Neural cell (in vitro differentiated cells): ENCODE data around the gene GADD45A. TPM values are rescaled to one million over a fixed set of nuclear protein-coding genes. Genes with fewer than 3 reads are reported as not detected.

Experiments
- H2AFZ ChIP-seq: fragments of 200-600, 300-800 bp; sonication (generic), shearing (Covaris generic); 2 replicates; pipeline ENCODE4 v1.6.0; 2014; ENCODE audit warnings: low read depth, mild to moderate bottlenecking, antibody characterized with exemption, low read length, moderate library complexity
- H3F3A ChIP-seq: fragments of 200-600 bp; shearing (Covaris generic); 2 replicates; pipeline ENCODE4 v1.6.1; 2016; ENCODE audit warnings: mild to moderate bottlenecking, moderate library complexity, mixed read lengths, antibody characterized with exemption, low read length; ENCODE audit not compliant: insufficient read depth, poor library complexity, severe bottlenecking
- H3K27ac ChIP-seq: fragments of 200-600, 300-800 bp; sonication (generic), shearing (Covaris generic); 2 replicates; pipeline ENCODE4 v1.5.1; 2014; ENCODE audit warnings: mild to moderate bottlenecking, low read length, moderate library complexity
- H3K27me3 ChIP-seq: fragments of 300-800, 200-600 bp; sonication (generic), shearing (Covaris generic); 2 replicates; pipeline ENCODE4 v1.6.0; 2014; ENCODE audit warnings: mild to moderate bottlenecking, low read depth, low read length, moderate library complexity; ENCODE audit not compliant: insufficient read depth
- H3K36me3 ChIP-seq: fragments of 300-800, 200-600 bp; sonication (generic), shearing (Covaris generic); 2 replicates; pipeline ENCODE4 v1.5.1; 2014; ENCODE audit warnings: mild to moderate bottlenecking, antibody characterized with exemption, low read length, moderate library complexity; ENCODE audit not compliant: insufficient read depth
- H3K4me2 ChIP-seq: fragments of 300-800, 200-600 bp; sonication (generic), shearing (Covaris generic); 2 replicates; pipeline ENCODE4 v1.6.0; 2014; ENCODE audit warnings: mild to moderate bottlenecking, low read length
- H3K4me3 ChIP-seq: fragments of 300-800, 200-600 bp; sonication (generic), shearing (Covaris generic); 2 replicates; pipeline ENCODE4 v1.5.1; 2014; ENCODE audit warnings: mild to moderate bottlenecking, low read length, moderate library complexity
- H3K79me2 ChIP-seq: fragments of 200-600 bp; shearing (Covaris generic); replicated peaks from 2 replicates; pipeline ENCODE4 v1.6.0; 2014; ENCODE audit warnings: mild to moderate bottlenecking, low read length, moderate library complexity; ENCODE audit not compliant: insufficient read depth
- H3K9ac ChIP-seq: fragments of 300-800, 200-600 bp; sonication (generic), shearing (Covaris generic); 2 replicates; pipeline ENCODE4 v1.6.1; 2016; ENCODE audit warnings: mild to moderate bottlenecking, low read length, mixed read lengths
- H3K9me2 ChIP-seq: fragments of 200-600 bp; shearing (Covaris generic); 2 replicates; pipeline ENCODE4 v1.6.1; 2016; ENCODE audit warnings: mild to moderate bottlenecking, low read length, mixed read lengths; ENCODE audit not compliant: insufficient read depth
- H3K9me3 ChIP-seq: fragments of 200-600, 300-800 bp; sonication (generic), shearing (Covaris generic); 2 replicates; pipeline ENCODE4 v1.6.1; 2016; ENCODE audit warnings: mild to moderate bottlenecking, mixed run types, low read length, moderate library complexity, mixed read lengths
- H4K20me1 ChIP-seq: fragments of 200-600 bp; shearing (Covaris generic); 2 replicates; pipeline ENCODE4 v1.6.1; 2016; ENCODE audit warnings: mild to moderate bottlenecking, mixed run types; ENCODE audit not compliant: insufficient read depth
- EP300 ChIP-seq: fragments of 450-650 bp; conservative IDR thresholded peaks from 2 replicates; pipeline ENCODE4 v1.6.1; 2014; ENCODE audit warnings: antibody characterized with exemption, mild to moderate bottlenecking, moderate library complexity; ENCODE audit not compliant: poor library complexity, severe bottlenecking
- EZH2 ChIP-seq: fragments of 200-600, 300-800 bp; shearing (Covaris generic), sonication (generic); IDR thresholded peaks from 2 replicates; pipeline ENCODE4 v1.6.1; 2014; ENCODE audit warnings: antibody characterized with exemption, low read length, borderline replicate concordance, mild to moderate bottlenecking; ENCODE audit not compliant: insufficient read depth, poor library complexity, severe bottlenecking
- MXI1 ChIP-seq: fragments of 450-650 bp; conservative IDR thresholded peaks from 2 replicates; pipeline ENCODE4 v1.6.1; 2014; ENCODE audit warnings: antibody characterized with exemption, mild to moderate bottlenecking; ENCODE audit not compliant: poor library complexity, severe bottlenecking
- POLR2AphosphoS5 ChIP-seq: IDR thresholded peaks from 2 replicates; pipeline ENCODE4 v1.6.1; 2012
- RAD21 ChIP-seq: fragments of 450-650 bp; conservative IDR thresholded peaks from 2 replicates; pipeline ENCODE4 v1.6.1; 2014; ENCODE audit warnings: antibody characterized with exemption, mild to moderate bottlenecking, moderate library complexity
- SMC3 ChIP-seq: fragments of 450-650 bp; conservative IDR thresholded peaks from 2 replicates; pipeline ENCODE4 v1.6.1; 2014; ENCODE audit warnings: antibody characterized with exemption, mild to moderate bottlenecking, moderate library complexity; ENCODE audit not compliant: poor library complexity
- TAF1 ChIP-seq: IDR thresholded peaks from 2 replicates; pipeline ENCODE4 v1.6.1; 2012; ENCODE audit warnings: low read depth
- polyA plus RNA-seq: library from polyadenylated mRNA; depleted of rRNA; stranded (reverse); fragments of >200 nt; gene quantifications from 2 replicates; pipeline ENCODE4 v1.2.3, GENCODE V29; 2014
- TF ChIP-seq, protein P1 (sequence below): IDR thresholded peaks from 2 replicates; pipeline ENCODE4 v1.6.1; 2012; ENCODE audit warnings: borderline replicate concordance
- TF ChIP-seq, protein P2 (sequence below): fragments of 450-650 bp; IDR thresholded peaks from 2 replicates; pipeline ENCODE4 v1.5.1; 2014; ENCODE audit warnings: antibody characterized with exemption, mild to moderate bottlenecking, moderate library complexity; ENCODE audit not compliant: poor library complexity, severe bottlenecking

GADD45A gene
- polyA plus RNA-seq, 1 donor from 2014 or later: 13.7 TPM

DNA sequence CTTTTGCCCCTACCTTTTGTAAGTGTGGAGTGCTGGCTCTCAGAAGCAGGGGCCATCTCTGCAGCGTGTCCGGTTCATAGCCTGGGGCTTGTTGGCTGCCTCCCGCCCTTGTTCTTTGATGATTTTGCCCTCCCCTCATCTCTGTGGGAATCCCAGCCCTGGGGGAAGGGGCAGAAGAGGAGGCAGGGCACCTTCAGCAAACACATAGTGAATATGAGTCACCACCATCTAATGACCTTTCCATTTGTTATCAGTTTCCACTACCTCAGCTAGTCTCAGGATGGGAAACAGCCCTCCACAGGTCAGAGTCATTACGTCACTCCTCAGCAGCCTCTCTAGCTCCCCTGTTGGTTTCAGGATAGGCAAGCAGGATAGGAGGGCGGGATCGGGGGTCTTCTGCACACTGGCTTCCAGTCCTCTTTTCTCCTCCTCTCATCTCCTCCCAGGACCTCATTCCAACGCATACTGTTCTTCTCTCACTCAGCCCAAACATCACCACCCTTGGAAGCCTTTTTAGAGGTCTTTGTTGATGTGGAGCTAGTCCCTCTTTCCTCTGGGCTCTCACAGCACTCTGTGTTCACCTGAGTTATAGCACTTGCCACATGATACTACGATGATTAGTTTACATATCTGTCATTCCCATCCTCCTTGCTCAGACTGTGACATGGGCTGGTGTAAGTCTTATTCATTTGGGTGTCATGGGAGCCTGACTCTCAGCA lies 15.8 kb downstream of the GADD45A start:
- Histone ChIP-seq H3K27ac (peak overlapping the region; percentile 28), H3F3A (no peaks in the 10 kb centered on the region), H3K9me3 (no peaks in the 10 kb centered on the region), H3K4me2 (no peak overlapping the region), H3K27me3 (no peaks in the 10 kb centered on the region), H3K79me2 (no peaks in the 10 kb centered on the region), H3K9me2 (no peaks in the 10 kb centered on the region), H3K9ac (no peak overlapping the region), H2AFZ (no peak overlapping the region), H3K4me3 (peak overlapping the region; percentile 36), H4K20me1 (no peaks in the 10 kb centered on the region), H3K36me3 (no peaks in the 10 kb centered on the region)
- TF ChIP-seq, protein P1, sequence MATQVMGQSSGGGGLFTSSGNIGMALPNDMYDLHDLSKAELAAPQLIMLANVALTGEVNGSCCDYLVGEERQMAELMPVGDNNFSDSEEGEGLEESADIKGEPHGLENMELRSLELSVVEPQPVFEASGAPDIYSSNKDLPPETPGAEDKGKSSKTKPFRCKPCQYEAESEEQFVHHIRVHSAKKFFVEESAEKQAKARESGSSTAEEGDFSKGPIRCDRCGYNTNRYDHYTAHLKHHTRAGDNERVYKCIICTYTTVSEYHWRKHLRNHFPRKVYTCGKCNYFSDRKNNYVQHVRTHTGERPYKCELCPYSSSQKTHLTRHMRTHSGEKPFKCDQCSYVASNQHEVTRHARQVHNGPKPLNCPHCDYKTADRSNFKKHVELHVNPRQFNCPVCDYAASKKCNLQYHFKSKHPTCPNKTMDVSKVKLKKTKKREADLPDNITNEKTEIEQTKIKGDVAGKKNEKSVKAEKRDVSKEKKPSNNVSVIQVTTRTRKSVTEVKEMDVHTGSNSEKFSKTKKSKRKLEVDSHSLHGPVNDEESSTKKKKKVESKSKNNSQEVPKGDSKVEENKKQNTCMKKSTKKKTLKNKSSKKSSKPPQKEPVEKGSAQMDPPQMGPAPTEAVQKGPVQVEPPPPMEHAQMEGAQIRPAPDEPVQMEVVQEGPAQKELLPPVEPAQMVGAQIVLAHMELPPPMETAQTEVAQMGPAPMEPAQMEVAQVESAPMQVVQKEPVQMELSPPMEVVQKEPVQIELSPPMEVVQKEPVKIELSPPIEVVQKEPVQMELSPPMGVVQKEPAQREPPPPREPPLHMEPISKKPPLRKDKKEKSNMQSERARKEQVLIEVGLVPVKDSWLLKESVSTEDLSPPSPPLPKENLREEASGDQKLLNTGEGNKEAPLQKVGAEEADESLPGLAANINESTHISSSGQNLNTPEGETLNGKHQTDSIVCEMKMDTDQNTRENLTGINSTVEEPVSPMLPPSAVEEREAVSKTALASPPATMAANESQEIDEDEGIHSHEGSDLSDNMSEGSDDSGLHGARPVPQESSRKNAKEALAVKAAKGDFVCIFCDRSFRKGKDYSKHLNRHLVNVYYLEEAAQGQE: peak; percentile 48
- TF ChIP-seq POLR2AphosphoS5: peak; percentile 42
- TF ChIP-seq SMC3: no peak
- TF ChIP-seq EP300: no peak
- TF ChIP-seq, protein P2, sequence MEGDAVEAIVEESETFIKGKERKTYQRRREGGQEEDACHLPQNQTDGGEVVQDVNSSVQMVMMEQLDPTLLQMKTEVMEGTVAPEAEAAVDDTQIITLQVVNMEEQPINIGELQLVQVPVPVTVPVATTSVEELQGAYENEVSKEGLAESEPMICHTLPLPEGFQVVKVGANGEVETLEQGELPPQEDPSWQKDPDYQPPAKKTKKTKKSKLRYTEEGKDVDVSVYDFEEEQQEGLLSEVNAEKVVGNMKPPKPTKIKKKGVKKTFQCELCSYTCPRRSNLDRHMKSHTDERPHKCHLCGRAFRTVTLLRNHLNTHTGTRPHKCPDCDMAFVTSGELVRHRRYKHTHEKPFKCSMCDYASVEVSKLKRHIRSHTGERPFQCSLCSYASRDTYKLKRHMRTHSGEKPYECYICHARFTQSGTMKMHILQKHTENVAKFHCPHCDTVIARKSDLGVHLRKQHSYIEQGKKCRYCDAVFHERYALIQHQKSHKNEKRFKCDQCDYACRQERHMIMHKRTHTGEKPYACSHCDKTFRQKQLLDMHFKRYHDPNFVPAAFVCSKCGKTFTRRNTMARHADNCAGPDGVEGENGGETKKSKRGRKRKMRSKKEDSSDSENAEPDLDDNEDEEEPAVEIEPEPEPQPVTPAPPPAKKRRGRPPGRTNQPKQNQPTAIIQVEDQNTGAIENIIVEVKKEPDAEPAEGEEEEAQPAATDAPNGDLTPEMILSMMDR: peak; percentile 42

DNA sequence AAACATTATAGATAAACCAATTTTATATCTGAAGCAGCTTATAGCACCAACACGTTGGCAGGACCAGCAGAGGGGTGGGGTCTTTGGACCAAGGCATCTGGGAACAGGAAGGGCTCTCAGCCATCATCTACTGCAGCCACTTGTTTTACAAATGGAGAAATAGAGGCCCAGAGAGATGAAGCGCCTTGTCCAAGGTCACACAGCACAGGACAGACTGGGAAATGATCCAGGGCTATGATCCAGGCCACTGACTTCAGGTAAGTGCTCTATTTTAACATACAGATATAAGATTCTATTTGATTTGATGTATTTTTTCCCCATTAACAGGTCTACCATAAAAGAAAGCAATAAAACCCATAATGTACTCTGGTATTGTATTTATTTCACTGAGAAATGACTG lies 16.9 kb downstream of the GADD45A start:
- Histone ChIP-seq H3K27ac (no peak overlapping the region), H3K27me3 (no peaks in the 10 kb centered on the region), H3K79me2 (no peaks in the 10 kb centered on the region), H4K20me1 (no peaks in the 10 kb centered on the region), H3K4me2 (no peak overlapping the region), H3K9me2 (no peaks in the 10 kb centered on the region), H2AFZ (no peak overlapping the region), H3K9ac (no peak overlapping the region), H3K4me3 (no peak overlapping the region), H3F3A (no peaks in the 10 kb centered on the region), H3K36me3 (no peaks in the 10 kb centered on the region), H3K9me3 (no peaks in the 10 kb centered on the region)
- TF ChIP-seq EZH2: no peak
- no peak for TF ChIP-seq EP300
- no peak for TF ChIP-seq TAF1
- no peak for TF ChIP-seq MXI1
- TF ChIP-seq RAD21: no peak
- TF ChIP-seq, protein P2: no peak
- TF ChIP-seq SMC3: no peak
- TF ChIP-seq, protein P1: no peak
- TF ChIP-seq POLR2AphosphoS5: no peak
